Embryonic facial prominence (tissue), 1 donor: ENCODE data around the gene PGLYRP4.
"Not testable (repeated sequence)": the region's sequence is repeated elsewhere in the genome, so short reads cannot be mapped to it uniquely, and the experiment has no call there.

ENCODE experiments used
- DNase-seq: peaks from one replicate; pipeline ENCODE4 v3.0.0-alpha.2; 2016; ENCODE audit errors: extremely low spot score

PGLYRP4 gene

GRCh38 chr1:153356392-153357075, 7.9 kb upstream of the PGLYRP4 start:
- DNase-seq = no peak

DNA sequence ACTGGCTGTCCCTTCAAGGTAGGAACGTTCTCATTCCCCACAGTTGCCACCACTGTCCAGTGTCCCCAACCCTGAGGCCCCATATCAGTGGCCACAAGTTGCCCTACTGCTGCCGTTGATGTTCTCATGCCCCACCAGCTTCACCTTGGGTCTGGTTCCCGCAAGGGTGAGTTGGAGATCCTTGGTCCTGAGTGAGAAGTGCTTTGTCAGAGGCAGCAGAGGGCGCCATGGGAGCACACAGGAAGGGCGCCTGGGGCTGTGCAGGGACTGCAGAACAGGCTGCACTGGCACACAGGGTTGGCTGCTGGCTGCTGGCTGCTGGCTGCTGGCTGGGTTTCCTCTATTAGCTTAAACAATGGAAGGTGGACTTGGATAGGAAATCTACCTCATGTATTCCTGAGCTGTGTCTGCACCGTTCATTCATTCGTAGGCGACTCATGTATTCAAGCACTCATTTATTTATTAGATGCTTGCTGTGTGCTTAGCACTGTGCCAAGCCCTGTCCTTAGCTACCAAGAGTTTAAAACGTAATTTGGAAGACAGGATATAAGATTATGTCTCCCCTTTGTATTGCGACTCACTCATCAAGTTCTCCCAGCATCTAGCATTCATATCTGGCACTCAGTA, 6.9 kb upstream of the PGLYRP4 start:
- DNase-seq = no peak

DNA sequence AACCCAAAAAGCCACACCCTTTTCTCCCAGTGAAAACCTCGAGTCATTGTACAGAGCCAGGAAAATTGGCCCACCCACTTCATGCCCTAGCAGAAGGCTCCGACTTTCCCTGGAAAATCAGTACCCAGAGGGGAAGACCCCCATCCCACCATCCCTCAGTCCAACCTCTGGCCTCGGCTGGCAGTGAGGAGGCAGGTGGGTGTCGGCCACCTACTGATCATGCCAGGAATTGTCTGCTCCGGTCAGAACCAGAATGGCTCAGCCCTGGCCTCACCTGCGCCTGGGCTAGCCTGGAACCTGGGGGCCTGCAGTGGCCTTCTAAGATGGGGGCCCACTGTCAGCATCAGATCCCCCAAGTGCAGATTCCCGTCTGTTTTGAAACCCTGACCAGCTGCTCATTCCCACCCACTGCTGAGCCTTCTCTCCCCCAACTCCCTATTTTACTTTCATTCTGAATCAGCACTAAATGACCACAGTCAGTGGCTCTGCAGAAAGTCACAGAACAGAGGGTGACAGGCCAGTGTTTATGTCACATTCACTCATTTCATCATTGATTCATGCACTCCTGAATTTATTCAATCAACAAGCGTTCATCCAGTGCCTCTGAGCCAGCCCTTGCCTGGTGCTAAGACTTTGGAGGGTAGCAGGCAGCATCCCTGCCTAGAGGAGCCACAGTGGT, 6.0 kb upstream of the PGLYRP4 start:
- DNase-seq = no peak

DNA sequence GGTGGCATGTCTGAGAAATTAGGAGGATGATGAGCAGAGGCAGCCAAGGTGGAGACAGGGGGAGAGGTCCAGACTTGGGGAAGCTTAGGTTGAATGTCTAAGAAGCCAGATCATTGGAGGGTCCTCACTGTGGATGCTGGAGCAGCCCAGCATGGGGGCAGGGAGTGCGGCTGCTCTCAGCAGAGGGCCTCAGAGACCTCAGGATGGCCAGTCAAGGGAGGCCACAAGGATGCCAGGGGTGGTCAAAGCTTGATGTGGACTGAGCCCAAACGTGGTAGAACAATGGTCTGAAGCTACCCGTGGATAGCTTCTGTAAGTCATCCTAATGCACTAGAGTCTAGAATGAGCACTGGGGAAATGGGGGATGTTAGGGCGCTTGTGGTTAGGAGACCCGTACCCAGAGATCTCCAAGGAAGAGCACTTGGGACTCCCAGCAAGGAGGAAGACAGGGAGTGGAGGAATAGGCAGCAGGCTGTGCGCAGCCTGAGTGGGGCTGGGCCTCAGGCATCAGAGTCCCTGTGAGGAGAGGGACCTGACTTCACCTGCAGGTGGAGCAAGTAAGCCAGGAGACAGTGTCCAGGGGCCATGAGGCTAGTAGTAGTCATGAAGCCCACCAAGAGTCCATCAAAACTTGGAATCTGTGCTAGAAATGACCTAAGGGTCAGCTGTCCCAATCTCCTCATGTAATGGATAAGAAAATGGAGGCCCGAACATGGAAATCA, 4.7 kb upstream of the PGLYRP4 start:
- no peak for DNase-seq

GRCh38 chr1:153352523-153352922, 3.9 kb upstream of the PGLYRP4 start:
- peak; percentile 50 for DNase-seq

DNA sequence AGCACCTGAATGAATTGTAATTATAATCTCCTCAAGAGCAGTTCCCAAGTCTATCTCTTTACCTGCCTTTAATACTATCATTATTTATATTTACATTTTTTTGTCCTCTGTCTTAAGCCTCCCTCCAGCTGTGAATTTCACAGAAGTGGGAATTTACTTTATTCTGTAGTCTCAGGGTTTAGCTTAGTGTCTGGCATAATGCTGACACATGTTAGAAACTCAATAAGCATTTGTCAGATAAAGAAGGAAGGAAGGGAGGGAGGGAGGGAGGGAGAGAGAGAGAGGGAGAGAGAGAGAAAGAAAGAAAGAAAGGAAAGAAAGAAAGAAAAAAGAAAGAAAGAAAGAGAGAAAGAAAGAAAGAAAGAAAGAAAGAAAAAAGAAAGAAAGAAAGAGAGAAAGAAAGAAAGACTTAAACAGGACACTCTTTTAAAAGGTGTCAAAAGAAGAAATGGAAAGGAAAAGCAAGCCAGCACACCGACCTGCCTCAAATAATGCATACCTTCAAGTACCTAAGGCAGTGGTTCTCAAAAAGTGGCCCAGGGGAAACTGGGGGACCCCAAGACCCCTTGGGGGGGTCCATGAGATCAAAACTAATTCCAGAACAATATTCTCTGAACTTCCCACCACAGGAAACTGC, 1.8 kb upstream of the PGLYRP4 start:
- DNase-seq = no peak

- DNase-seq = no peak
These were observed 1.0 kb upstream of the PGLYRP4 start for GRCh38 chr1:153349363-153350320.

GRCh38 chr1:153347856-153348255, 785 bp downstream of the PGLYRP4 start:
- no peak for DNase-seq

DNA sequence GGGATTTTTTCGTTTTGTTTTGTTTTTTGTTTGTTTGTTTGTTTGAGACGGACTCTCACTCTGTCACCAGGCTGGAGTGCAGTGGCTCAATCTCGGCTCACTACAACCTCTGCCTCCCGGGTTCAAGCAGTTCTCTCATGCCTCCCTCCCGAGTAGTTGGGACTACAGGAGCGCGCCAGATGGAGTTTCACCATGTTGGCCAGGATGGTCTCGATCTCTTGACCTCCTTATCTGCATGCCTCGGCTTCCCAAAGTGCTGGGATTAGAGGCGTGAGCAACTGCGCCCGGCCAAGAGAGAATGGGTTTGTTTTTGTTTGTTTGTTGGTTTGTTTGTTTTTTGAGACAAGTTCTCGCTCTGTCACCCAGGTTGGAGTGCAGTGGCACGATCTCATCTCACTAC, 1.6 kb downstream of the PGLYRP4 start:
- not testable (repeated sequence) for DNase-seq

DNA sequence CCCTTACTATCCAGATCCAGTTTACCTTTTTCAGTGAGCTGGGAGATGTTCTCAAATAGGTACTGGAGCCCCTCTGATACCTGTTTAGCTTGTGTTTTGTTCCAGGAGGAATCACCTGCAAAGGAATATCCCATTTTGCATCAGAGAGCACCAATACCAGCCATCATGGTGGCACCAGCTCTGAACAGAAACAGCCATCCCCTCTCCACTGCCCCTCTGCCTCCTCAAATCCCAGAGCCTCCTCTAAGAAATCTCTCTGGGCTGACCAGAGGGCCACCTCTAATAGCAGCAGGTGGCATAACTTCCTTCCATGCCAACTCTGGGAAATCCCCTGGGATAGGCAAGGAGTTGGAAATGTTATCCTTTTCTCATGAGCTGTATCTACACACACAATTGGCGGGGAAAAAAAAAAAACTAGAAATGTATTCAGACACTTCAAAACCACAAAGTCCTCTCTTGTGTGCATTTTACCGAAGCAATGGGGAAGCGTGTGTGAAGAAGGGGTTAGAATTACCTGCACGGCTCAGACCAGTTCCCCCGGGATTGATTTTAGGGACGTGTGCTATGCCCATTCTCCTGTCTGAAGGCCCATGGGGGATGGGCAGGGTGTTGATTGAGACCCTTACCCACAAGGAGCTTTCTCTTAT, 2.4 kb downstream of the PGLYRP4 start:
- DNase-seq = no peak

- DNase-seq = no peak
These were observed 3.2 kb downstream of the PGLYRP4 start for GRCh38 chr1:153345187-153346076.

DNA sequence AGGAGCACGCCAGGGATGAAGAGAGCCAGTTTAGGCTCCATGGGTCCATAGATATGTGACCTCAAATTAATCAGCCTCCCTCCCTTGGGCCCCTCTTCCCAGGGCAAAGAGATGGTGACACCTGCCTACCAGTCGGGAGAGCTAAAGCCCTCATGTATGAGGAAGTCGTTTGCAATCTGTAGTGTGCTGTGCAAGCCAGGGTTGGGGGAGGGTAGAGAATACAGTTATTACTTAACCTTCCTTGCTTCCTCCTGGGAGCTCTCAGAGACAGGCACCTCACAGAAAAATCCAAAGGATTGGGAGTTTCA, 4.0 kb downstream of the PGLYRP4 start:
- DNase-seq = no peak

- DNase-seq = no peak
These were observed 4.6 kb downstream of the PGLYRP4 start for GRCh38 chr1:153343811-153344717.

- no peak for DNase-seq
These were observed 5.5 kb downstream of the PGLYRP4 start for GRCh38 chr1:153343040-153343681.

DNA sequence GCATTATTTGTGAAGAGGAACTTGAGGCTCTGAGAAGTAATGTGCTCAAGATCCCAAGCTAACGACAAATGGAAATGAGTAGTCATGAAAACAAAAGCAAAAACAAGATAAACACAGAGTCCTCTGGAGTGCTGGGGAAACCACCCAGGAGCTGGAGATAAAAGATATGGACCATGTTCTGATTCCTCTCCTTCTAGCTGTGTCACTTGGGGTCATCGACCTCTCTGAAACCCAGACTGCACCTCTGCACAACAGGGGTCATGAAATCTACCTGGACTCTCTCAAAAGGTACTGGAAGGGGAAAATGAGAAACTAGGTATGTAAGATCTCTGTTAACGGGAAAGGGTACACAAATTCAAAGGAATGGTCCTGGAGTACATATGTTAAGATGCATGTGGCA, 6.5 kb downstream of the PGLYRP4 start:
- DNase-seq = no peak

DNA sequence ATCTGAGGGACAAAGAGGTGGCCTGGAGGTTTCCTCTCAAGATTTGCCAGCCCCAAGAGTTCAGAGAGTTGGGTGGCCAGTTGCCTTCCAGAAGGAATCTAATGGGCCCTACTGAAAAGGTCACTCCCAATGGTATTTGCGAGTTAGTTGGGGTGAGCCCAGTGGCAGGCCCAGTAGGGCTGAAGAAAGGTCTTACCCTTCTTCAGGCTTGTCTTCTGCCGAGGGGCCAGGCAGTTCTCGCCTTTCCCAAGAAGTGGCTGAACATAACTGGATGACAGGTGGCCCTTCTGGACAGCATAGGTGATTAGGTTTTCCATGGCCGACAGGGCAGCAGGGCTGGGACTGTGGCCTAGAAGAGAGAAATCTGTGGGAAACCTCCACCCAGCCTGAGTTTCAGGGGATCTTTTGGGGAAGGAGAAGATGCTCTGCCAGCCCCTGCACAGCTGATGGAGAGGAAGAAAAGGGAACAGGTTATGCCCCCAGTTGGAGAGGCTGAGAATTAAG, 7.2 kb downstream of the PGLYRP4 start:
- DNase-seq = no peak

GRCh38 chr1:153340356-153340755, 8.3 kb downstream of the PGLYRP4 start:
- no peak for DNase-seq

GRCh38 chr1:153339802-153340201, 8.8 kb downstream of the PGLYRP4 start:
- no peak for DNase-seq
